Measurements from ENCODE around the gene SLC25A14. TPM values are rescaled to one million over a fixed set of nuclear protein-coding genes. Genes with fewer than 3 reads are reported as not detected.

SLC25A14 gene
- total and polyA plus RNA-seq, 2 of the 8 experiments (the other 6 are each of a cell fraction or from before 2014, with no cell fraction given) = 9.3 to 14.2 TPM

DNA sequence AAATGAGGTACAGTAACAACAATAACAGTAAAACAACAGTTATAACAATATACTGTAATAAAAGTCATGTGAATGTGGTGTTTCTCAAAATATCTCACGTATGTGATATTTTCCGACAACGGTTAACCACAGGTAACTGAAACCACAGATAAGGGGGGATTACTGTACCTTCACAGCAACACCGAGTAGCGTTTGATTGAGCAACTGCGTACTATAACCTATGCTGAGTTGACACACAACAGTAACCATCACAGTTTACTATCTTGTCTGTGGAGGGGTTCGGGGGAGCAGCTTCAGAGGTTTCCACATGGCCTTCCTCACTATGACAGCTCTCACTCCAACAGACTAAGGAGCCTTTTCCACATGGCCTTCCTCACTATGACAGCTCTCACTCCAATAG lies 75.5 kb downstream of the SLC25A14 start:
- H3K23me2 ChIP-seq (ENCODE audit: low read depth, low read length) = no peaks in the 10 kb centered on the region
- no peak overlapping the region for H2BK5ac ChIP-seq (ENCODE audit: low read depth, low read length)
- ChIA-PET POLR2A (ENCODE audit: partially characterized antibody) (no interaction called here), CTCF (ENCODE audit: partially characterized antibody) (interaction anchor here (1.1 kb wide), 1 partner anchor 15 kb away, joined by 3 read pairs; no protein-coding TSS in a partner anchor)
- no peak for DNase-seq (ENCODE audit: low read depth in 1 of 2, low spot score in 2 of 2)
- H3K4ac ChIP-seq (replicated peaks; ENCODE audit: insufficient read length, low read depth, low read length) = no peak overlapping the region
- H2AFZ ChIP-seq (ENCODE audit: low read length) = no peak overlapping the region
- H3K27me3 ChIP-seq (replicated peaks in 1 of 4; ENCODE audit: control insufficient read depth in 3 of 4, extremely low read depth in 1 of 4, insufficient read depth in 3 of 4, low read length in 3 of 4) = no peaks in the 10 kb centered on the region
- H2BK20ac ChIP-seq (ENCODE audit: low read length) = no peak overlapping the region
- peaks cover 2 to 12% (median 5%) of the 10 kb centered on the region in 4 experiments; a peak in 6 of 8 replicates for H3K36me3 ChIP-seq (ENCODE audit: control insufficient read depth in 2 of 4, insufficient read depth in 4 of 4, low read length in 3 of 4)
- H3K27ac ChIP-seq (ENCODE audit: low read depth, low read length) = no peak overlapping the region
- no peak overlapping the region for H2BK15ac ChIP-seq (ENCODE audit: low read length)
- H3K79me1 ChIP-seq (ENCODE audit: low read depth, low read length) = no peaks in the 10 kb centered on the region
- H4K20me1 ChIP-seq (replicated peaks in 1 of 2; ENCODE audit: control insufficient read depth in 1 of 2, insufficient read depth in 2 of 2, low read length in 2 of 2) = no peaks in the 10 kb centered on the region
- no peak overlapping the region for H2BK120ac ChIP-seq (replicated peaks; ENCODE audit: low read depth, low read length)
- no peaks in the 10 kb centered on the region; a peak in 2 of 7 replicates for H3K4me1 ChIP-seq (replicated peaks in 1 of 4; ENCODE audit: control insufficient read depth in 3 of 4, insufficient read depth in 4 of 4, low read length in 3 of 4)
- H2BK12ac ChIP-seq (ENCODE audit: low read depth, low read length) = no peak overlapping the region
- H4K5ac ChIP-seq (ENCODE audit: insufficient read length, low read depth, low read length) = no peak overlapping the region
- no peaks in the 10 kb centered on the region for H3K79me2 ChIP-seq (ENCODE audit: control insufficient read depth in 1 of 2, insufficient read depth in 2 of 2, low read length in 2 of 2)
- no peak overlapping the region for H3K9ac ChIP-seq (replicated peaks in 1 of 4; ENCODE audit: extremely low read depth in 1 of 4, low read depth in 3 of 4, low read length in 3 of 4)
- TF ChIP-seq TBP (IDR thresholded peaks at IDR 0.05; ENCODE audit: low read depth, low read length) (no peak), GABPA (IDR thresholded peaks at IDR 0.05; ENCODE audit: borderline replicate concordance, insufficient read depth, low read length) (no peak), RXRA (IDR thresholded peaks at IDR 0.05; ENCODE audit: insufficient read depth, low read depth, low read length) (no peak), POLR2AphosphoS5 (IDR thresholded peaks at IDR 0.05; ENCODE audit: low read depth, low read length) (no peak), MAFK (IDR thresholded peaks at IDR 0.05; ENCODE audit: low read depth, low read length) (no peak), RBBP5 (IDR thresholded peaks at IDR 0.05; ENCODE audit: borderline replicate concordance, low read depth, low read length) (no peak), TAF1 (IDR thresholded peaks at IDR 0.05; ENCODE audit: low read depth, low read length) (no peak), CEBPB (IDR thresholded peaks at IDR 0.05; ENCODE audit: low read depth, low read length) (no peak), ZNF274 (IDR thresholded peaks at IDR 0.05; ENCODE audit: borderline replicate concordance, extremely low read depth, low read length) (no peak), JUN (IDR thresholded peaks at IDR 0.05; ENCODE audit: low read depth, low read length) (no peak), USF2 (IDR thresholded peaks at IDR 0.05; ENCODE audit: low read length) (no peak), EP300 (IDR thresholded peaks at IDR 0.05; ENCODE audit: borderline replicate concordance in 1 of 2, low read depth in 2 of 2, low read length in 2 of 2) (no peak), SRF (IDR thresholded peaks at IDR 0.05; ENCODE audit: low read depth, low read length) (no peak)
- H3K18ac ChIP-seq (ENCODE audit: extremely low read depth, low read length) = no peak overlapping the region
- H4K91ac ChIP-seq (replicated peaks; ENCODE audit: insufficient read length, low read length) = no peak overlapping the region
- H3K56ac ChIP-seq (replicated peaks; ENCODE audit: insufficient read length, low read depth, low read length) = no peak overlapping the region
- 95% methylated on average over 7 of the region's 7 CpGs; no CpG with 5 or more reads in 1 of the 2 experiments for WGBS, 2 experiments (ENCODE audit: extremely low coverage in 1 of 2, insufficient coverage in 1 of 2, insufficient read length in 1 of 2, insufficient replicate concordance in 2 of 2, low coverage in 1 of 2, low lambda C conversion rate in 2 of 2, missing lambda C conversion rate in 1 of 2)
- no peak overlapping the region for H4K8ac ChIP-seq (ENCODE audit: extremely low read depth, insufficient read depth, low read length)
- no peak overlapping the region for H2AK5ac ChIP-seq (ENCODE audit: low read depth, low read length)
- H3K9me3 ChIP-seq (ENCODE audit: insufficient read depth in 2 of 2, low read depth in 1 of 2, low read length in 1 of 2) = no peaks in the 10 kb centered on the region
- H3K4me3 ChIP-seq (ENCODE audit: extremely low read depth in 1 of 4, insufficient read depth in 2 of 4, low read depth in 3 of 4, low read length in 4 of 4) = no peak overlapping the region
- no peak for FAIRE-seq
- H3K4me2 ChIP-seq (ENCODE audit: insufficient read depth in 1 of 2, low read depth in 2 of 2, low read length in 2 of 2) = no peak overlapping the region
- no peak overlapping the region for H3K23ac ChIP-seq (ENCODE audit: insufficient read length)
- H3K14ac ChIP-seq (ENCODE audit: insufficient read length) = no peak overlapping the region
